IMR-90 (cell line): Measurements from ENCODE around the gene LRRK2.

ENCODE experiments used
- POLR2A ChIP-seq: IDR thresholded peaks from 2 replicates; pipeline ENCODE4 v1.6.1; 2012; ENCODE audit warnings: mild to moderate bottlenecking, low read depth, low read length
- RAD21 ChIP-seq: IDR thresholded peaks from 2 replicates; pipeline ENCODE4 v1.6.1; 2012; ENCODE audit warnings: low read length, improper control_type of control experiment
- TF ChIP-seq, protein P1 (sequence below): fragments of 150-350 bp; IDR thresholded peaks from 2 replicates; pipeline ENCODE4 v1.6.1; 2017; ENCODE audit warnings: mild to moderate bottlenecking, antibody characterized with exemption, low read length, low read depth

DNA sequence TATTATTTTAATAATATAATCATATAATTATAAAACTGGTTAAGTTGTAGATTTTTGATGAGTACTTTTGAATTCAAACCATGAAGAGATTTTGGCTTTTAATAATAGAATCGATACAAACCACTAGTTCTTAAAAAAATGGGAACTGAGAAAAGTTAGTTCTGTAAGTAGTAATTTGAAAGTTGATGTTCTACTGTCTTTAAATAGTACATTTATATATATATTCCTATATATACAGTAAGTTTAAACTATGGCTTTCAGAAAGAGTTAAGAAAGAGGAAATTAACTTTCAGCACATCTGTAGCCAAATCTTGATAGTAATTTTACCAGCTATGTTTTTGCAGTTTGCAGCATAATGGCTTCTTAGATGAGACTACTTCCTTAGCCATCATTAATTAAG, 7.8 kb downstream of the LRRK2 start:
- TF ChIP-seq, protein P1, sequence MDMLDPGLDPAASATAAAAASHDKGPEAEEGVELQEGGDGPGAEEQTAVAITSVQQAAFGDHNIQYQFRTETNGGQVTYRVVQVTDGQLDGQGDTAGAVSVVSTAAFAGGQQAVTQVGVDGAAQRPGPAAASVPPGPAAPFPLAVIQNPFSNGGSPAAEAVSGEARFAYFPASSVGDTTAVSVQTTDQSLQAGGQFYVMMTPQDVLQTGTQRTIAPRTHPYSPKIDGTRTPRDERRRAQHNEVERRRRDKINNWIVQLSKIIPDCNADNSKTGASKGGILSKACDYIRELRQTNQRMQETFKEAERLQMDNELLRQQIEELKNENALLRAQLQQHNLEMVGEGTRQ: no peak
- TF ChIP-seq RAD21 (no peak), POLR2A (no peak)
